AG04449 (cell line): ENCODE results near the gene IKZF1.

Source experiments
- CTCF ChIA-PET: fragments of 350-600 bp; formaldehyde crosslinking; extraction: SDS; loops from one replicate; lab custom pipeline; 2021; ENCODE audit warnings: antibody characterized with exemption; lab: Yijun Ruan, JAX
- POLR2A ChIA-PET: fragments of 400-600, 350-600 bp; formaldehyde crosslinking; extraction: SDS; loops from one replicate; lab custom pipeline; 2020; ENCODE audit warnings: antibody characterized with exemption, inconsistent platforms; lab: Yijun Ruan, JAX
- DNase-seq: peaks from one replicate; pipeline ENCODE4 v3.0.0-alpha.2; 2010; ENCODE audit warnings: low read depth, low spot score
- H3K4me3 ChIP-seq: 2 replicates; pipeline ENCODE4 v1.5.1; 2011; ENCODE audit warnings: low read depth, mild to moderate bottlenecking, control low read depth, low read length
- TF ChIP-seq, protein P1 (sequence below): IDR thresholded peaks from one replicate; pipeline ENCODE4 v1.5.1; 2011; ENCODE audit warnings: mild to moderate bottlenecking, moderate library complexity, low read length, control low read depth, inconsistent platforms; ENCODE audit not compliant: insufficient read depth; ENCODE audit errors: missing control alignments

Gene IKZF1

DNA sequence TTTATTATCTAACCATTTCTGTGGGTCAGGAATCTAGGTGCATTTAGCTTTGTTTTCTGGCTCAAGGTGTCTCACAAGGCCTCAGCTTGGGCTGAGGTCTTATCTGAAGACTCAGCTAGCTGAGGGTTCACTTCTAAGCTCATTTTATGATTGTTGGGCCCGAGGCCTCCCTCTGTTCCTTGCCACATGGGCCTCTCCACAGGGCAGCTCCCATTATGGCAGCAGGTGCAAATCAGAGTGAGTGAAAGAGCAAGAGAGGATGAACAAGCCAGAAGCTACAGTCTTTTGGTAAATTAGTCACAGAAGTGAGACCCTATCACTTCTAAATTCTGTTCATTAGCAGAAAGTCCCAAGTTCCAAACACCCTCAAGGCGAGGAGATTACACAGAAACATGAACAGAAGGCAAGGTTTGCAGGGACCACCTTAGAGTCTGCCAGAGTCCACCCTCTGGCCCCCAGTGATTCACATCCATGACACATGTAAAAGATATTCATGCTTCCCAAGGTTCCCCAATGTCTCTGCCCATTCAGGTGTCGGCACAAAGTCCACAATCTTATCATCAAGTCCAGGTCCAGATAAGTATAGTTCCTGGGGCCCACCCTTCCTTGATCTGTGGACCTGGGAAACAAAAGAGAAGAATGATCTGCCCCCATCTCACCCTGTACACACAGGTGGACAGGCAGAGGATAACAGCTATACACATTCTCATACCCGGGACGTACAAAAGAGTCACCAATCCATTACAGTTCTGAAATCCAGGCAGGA is 121.9 kb downstream of the IKZF1 start:
- POLR2A ChIA-PET = no interaction called here
- CTCF ChIA-PET = interaction anchor here (0.7 to 4.5 kb wide), 4 partner anchors 9 to 736 kb away, joined by 3 to 34 read pairs (median 4); no protein-coding TSS in a partner anchor
- TF ChIP-seq, protein P1, sequence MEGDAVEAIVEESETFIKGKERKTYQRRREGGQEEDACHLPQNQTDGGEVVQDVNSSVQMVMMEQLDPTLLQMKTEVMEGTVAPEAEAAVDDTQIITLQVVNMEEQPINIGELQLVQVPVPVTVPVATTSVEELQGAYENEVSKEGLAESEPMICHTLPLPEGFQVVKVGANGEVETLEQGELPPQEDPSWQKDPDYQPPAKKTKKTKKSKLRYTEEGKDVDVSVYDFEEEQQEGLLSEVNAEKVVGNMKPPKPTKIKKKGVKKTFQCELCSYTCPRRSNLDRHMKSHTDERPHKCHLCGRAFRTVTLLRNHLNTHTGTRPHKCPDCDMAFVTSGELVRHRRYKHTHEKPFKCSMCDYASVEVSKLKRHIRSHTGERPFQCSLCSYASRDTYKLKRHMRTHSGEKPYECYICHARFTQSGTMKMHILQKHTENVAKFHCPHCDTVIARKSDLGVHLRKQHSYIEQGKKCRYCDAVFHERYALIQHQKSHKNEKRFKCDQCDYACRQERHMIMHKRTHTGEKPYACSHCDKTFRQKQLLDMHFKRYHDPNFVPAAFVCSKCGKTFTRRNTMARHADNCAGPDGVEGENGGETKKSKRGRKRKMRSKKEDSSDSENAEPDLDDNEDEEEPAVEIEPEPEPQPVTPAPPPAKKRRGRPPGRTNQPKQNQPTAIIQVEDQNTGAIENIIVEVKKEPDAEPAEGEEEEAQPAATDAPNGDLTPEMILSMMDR = no peak
- DNase-seq = no peak
- no peak overlapping the region for H3K4me3 ChIP-seq

DNA sequence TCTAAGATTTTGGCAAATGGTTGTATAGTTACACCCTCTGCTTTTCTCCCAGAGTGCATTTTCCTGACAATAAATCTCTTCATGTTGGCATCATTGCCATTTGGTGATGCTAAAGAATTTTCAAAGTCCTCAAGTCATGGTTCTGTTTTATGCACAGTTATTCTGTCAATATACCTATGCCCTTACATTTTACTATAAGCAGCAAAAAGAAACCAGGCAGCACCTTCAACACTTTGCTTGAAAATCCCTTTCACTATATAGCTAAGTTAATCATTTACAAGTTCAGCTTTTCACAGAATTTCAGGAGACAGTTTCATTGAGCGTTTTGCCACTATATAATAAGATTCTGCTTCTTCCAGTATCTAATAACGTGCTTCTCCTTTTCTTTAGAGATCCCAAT is 123.0 kb downstream of the IKZF1 start:
- ChIA-PET CTCF (interaction anchor here (1.1 to 4.5 kb wide), 2 partner anchors 10 to 735 kb away, joined by 3 to 34 read pairs; no protein-coding TSS in a partner anchor), POLR2A (no interaction called here)
- DNase-seq = no peak
- H3K4me3 ChIP-seq = no peak overlapping the region
- TF ChIP-seq, protein P1 = no peak

DNA sequence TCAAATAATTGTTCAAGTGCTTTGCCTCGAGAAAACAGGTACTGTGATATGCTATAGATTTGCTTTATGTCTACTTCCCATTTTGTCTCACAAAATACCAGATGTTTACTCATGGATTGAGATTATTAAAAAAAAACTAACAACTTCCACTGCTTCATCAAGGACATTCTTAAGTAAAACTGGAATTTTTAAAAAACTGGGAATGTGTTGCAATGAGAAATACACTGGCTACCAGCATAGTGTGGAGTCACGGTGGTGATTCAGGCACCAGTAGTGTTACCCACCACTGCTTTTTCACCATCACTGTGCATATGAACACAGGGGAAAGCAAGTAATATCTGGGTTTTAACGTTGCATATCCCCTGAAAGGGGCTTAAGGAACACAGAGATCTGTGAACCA is 124.4 kb downstream of the IKZF1 start:
- DNase-seq = no peak
- ChIA-PET POLR2A (interaction anchor here (0.6 kb wide), 1 partner anchor 775 kb away, joined by 3 read pairs; no protein-coding TSS in a partner anchor), CTCF (interaction anchor here (1.1 to 4.5 kb wide), 2 partner anchors 9 to 11 kb away, joined by 5 to 34 read pairs; no protein-coding TSS in a partner anchor)

DNA sequence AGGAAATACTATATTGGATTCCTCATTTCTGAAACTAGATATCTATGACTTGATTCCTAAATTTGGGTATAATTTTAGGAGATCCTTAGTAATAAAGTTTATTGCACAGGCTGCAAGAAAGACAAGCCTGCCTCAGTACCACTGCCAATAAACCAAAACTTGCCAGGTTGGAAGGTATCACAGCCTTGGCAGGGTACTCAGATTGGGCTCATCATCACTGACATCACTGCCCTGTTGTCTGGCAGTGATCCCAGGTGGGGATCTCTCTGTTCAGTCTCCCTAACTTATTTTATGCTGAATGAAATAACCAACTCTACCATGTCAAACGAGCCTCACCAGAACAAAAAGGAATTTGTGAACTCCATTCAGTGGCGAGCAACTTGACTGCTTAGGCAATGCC is 126.8 kb downstream of the IKZF1 start:
- TF ChIP-seq, protein P1 = no peak
- no peak for DNase-seq
- H3K4me3 ChIP-seq = no peak overlapping the region
- ChIA-PET POLR2A (no interaction called here), CTCF (interaction anchor here (1.2 to 3.0 kb wide), 3 partner anchors 13 to 732 kb away, joined by 3 to 20 read pairs (median 5); no protein-coding TSS in a partner anchor)

More for the DNA sequence above, 124.4 kb downstream of the IKZF1 start:
- TF ChIP-seq, protein P1 = no peak
- no peak overlapping the region for H3K4me3 ChIP-seq

DNA sequence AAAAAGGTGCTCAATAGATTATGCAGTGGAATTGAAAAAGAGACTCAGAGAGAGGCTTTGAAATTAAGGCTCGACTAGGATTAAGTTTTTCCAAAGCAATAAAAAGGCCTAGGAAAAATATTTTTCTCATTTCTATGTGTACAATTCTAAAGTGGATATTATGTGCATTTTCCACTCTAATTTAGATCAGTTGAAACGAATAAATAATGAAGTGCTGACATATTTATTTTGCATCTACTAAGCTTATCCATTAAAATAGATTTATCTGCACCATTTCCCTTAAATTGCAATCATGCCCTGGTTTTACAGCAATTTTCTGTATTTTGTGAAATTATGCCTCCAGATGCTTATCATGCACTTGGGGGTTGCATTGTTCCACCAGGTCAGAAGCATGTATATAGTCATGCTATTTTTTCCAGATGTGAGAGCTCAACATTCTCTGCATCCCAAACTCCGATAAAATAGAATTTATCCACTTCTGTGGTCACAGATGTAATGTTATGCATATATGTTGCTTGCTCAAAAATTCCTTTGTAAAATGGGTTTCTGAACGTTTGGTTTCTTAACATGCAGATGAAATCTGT is 127.3 kb downstream of the IKZF1 start:
- TF ChIP-seq, protein P1 = no peak
- DNase-seq = no peak
- ChIA-PET POLR2A (no interaction called here), CTCF (interaction anchor here (1.2 to 3.0 kb wide), 3 partner anchors 14 to 731 kb away, joined by 3 to 20 read pairs (median 5); no protein-coding TSS in a partner anchor)
- no peak overlapping the region for H3K4me3 ChIP-seq
